Rectal smooth muscle tissue (tissue), 1 donor: Measurements from ENCODE around the gene SRMS.

Source experiments
- H3K27ac ChIP-seq: one replicate; pipeline ENCODE4 v1.7.0; 2013; ENCODE audit warnings: low read depth, low read length, inconsistent platforms
- H3K27me3 ChIP-seq: one replicate; pipeline ENCODE4 v1.7.0; 2013; ENCODE audit warnings: low read length; ENCODE audit not compliant: control insufficient read depth, insufficient read depth
- H3K36me3 ChIP-seq: one replicate; pipeline ENCODE4 v1.7.0; 2013; ENCODE audit warnings: low read length; ENCODE audit not compliant: control insufficient read depth, insufficient read depth
- H3K4me1 ChIP-seq: one replicate; pipeline ENCODE4 v1.7.0; 2013; ENCODE audit warnings: low read length; ENCODE audit not compliant: control insufficient read depth, insufficient read depth
- H3K4me3 ChIP-seq: one replicate; pipeline ENCODE4 v1.7.0; 2013; ENCODE audit warnings: low read length
- H3K9ac ChIP-seq: one replicate; pipeline ENCODE4 v1.7.0; 2013; ENCODE audit warnings: low read length

SRMS gene

GRCh38 chr20:63551068-63551467 lies 3.5 kb upstream of the SRMS start:
- Histone ChIP-seq H3K9ac (no peak overlapping the region), H3K27me3 (peaks cover 7% of the 10 kb centered on the region), H3K4me1 (no peaks in the 10 kb centered on the region), H3K27ac (no peak overlapping the region), H3K4me3 (no peak overlapping the region), H3K36me3 (no peaks in the 10 kb centered on the region)

DNA sequence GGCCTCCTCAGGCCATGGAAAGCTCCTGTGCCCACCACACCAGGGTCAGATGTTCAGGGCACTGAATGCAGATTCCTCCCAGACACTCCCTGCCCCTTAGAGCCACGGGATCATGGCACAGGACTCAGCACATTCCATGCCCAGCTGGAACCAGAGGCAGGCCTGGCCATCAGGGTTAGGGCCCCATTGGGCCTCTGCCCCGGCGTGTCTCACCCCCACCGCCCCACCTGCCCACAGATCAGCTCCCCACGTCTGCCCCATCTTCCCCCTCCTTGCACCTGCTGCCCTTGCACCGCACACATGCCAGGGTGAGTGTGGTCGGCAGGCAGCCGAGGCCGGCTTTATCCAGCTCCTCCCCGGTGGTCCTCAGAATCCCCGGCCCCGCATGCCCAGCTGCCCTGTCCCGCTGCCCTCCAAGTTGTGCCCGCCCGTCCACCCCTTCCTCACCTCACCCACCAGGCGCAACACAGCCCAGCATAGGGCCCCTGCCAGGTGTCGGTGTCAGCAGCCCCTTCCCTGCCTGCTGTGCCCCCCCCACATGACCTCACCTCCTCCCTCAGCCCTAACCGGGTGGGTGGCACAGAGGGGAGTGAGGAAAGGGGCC lies 2.2 kb upstream of the SRMS start:
- no peak overlapping the region for H3K27ac ChIP-seq
- H3K9ac ChIP-seq = no peak overlapping the region
- H3K27me3 ChIP-seq = peaks cover 7% of the 10 kb centered on the region
- no peaks in the 10 kb centered on the region for H3K36me3 ChIP-seq
- H3K4me3 ChIP-seq = no peak overlapping the region
- H3K4me1 ChIP-seq = no peaks in the 10 kb centered on the region

GRCh38 chr20:63549019-63549418 lies 1.5 kb upstream of the SRMS start:
- Histone ChIP-seq H3K9ac (no peak overlapping the region), H3K27me3 (peaks cover 5% of the 10 kb centered on the region), H3K4me1 (no peaks in the 10 kb centered on the region), H3K27ac (no peak overlapping the region), H3K36me3 (no peaks in the 10 kb centered on the region), H3K4me3 (no peak overlapping the region)

GRCh38 chr20:63548542-63548941 lies 993 bp upstream of the SRMS start:
- no peaks in the 10 kb centered on the region for H3K4me1 ChIP-seq
- no peaks in the 10 kb centered on the region for H3K36me3 ChIP-seq
- H3K27me3 ChIP-seq = peaks cover 5% of the 10 kb centered on the region
- H3K9ac ChIP-seq = no peak overlapping the region
- no peak overlapping the region for H3K27ac ChIP-seq
- H3K4me3 ChIP-seq = no peak overlapping the region

GRCh38 chr20:63546956-63547724 lies 409 bp downstream of the SRMS start:
- Histone ChIP-seq H3K27me3 (peaks cover 5% of the 10 kb centered on the region), H3K36me3 (no peaks in the 10 kb centered on the region), H3K4me3 (no peak overlapping the region), H3K9ac (no peak overlapping the region), H3K4me1 (no peaks in the 10 kb centered on the region), H3K27ac (no peak overlapping the region)

DNA sequence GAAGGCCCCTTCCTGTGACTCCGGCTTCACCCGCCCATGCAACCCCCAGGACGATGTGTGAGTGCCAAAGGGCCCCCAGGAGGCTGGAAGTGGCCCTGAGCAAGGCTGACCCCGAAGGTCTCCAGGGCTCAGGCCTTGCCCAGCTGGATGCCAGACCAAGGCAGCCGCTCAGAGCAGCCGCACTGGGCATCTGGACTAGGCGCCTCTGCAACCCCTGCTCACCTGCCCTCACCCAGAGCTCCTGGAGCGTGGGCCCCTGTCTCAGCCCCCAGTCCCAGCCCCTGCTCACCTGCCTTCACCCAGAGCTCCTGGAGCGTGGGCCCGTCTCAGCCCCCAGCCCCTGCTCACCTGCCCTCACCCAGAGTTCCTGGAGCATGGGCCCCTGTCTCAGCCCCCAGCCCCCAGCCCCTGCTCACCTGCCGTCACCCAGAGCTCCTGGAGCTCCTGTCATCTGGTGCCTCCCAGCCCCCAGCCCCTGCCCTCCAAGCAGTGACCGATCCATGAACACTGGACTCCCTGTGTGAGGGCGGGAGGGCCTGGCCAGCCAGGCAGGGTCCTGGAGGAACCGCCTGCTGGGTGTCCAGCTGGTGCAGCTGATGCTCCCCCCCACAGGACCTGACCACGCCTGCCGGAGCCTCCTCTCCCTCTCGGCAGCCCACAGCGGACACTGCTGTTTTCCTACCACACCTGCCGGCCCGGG lies 1.1 kb downstream of the SRMS start:
- Histone ChIP-seq H3K36me3 (no peaks in the 10 kb centered on the region), H3K27ac (no peak overlapping the region), H3K9ac (no peak overlapping the region), H3K4me3 (no peak overlapping the region), H3K27me3 (peaks cover 5% of the 10 kb centered on the region), H3K4me1 (no peaks in the 10 kb centered on the region)

- no peaks in the 10 kb centered on the region for H3K36me3 ChIP-seq
- no peak overlapping the region for H3K27ac ChIP-seq
- H3K9ac ChIP-seq = no peak overlapping the region
- H3K27me3 ChIP-seq = peaks cover 4% of the 10 kb centered on the region
- no peak overlapping the region for H3K4me3 ChIP-seq
- no peaks in the 10 kb centered on the region for H3K4me1 ChIP-seq
Observed at GRCh38 chr20:63545814-63546213, 1.7 kb downstream of the SRMS start.

GRCh38 chr20:63544958-63545516 lies 2.5 kb downstream of the SRMS start:
- Histone ChIP-seq H3K4me3 (no peak overlapping the region), H3K36me3 (no peaks in the 10 kb centered on the region), H3K4me1 (no peaks in the 10 kb centered on the region), H3K27me3 (peaks cover 4% of the 10 kb centered on the region), H3K9ac (no peak overlapping the region), H3K27ac (no peak overlapping the region)

DNA sequence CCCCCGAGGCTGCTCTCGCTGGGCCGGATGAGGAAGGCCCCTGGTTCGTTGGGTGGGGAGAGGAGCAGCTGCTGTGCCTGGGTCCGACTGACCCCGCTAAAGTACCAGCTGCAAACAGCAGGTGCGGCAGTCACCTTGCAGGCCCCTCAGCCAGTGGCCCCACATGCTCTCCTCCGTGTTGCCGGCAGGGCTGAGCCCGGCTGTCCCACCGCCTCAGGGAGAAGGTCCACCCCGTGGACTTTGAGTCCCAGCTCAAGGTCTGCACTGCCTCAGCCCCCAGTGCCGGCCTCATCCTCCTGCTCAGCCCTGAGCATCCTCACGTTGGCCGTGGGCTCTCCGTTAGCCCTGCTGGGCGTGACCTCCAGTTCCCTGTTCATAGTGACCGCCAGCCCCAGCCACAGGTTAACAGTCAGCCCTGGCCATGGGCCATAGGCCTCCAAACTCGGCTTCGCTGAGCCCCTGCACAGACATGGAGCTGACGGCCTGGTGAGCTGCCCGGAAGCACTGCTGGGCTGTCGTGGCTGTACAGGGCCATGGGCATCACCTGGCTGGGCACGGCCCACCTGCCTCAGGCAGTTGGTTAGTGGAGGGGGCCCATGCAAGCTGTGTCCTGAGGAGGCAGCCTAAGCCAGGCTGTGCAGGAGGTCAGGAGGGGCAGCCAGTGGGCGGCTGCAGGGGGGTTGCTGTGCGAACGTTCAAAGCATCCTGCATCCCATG lies 3.1 kb downstream of the SRMS start:
- H3K4me3 ChIP-seq = no peak overlapping the region
- H3K27ac ChIP-seq = no peak overlapping the region
- no peaks in the 10 kb centered on the region for H3K36me3 ChIP-seq
- H3K9ac ChIP-seq = no peak overlapping the region
- no peaks in the 10 kb centered on the region for H3K4me1 ChIP-seq
- H3K27me3 ChIP-seq = peaks cover 4% of the 10 kb centered on the region

DNA sequence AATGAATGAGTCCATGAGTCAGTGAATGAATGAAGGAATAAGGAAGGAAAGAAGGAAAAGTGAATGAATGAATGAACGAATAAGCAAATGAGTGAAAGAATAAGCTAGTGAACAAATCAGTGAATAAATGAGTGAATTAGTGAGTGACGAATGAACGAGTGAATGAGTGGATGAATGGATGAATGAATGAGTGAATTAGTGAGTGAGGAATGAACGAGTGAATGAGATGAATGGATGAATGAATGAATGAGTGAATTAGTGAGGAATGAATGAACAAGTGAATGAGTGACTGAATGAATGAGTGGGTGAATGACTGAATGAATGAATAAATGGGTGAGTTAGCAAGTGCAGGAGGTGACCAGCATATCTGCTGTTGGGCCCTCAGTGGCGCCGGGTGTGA lies 3.8 kb downstream of the SRMS start:
- Histone ChIP-seq H3K9ac (no peak overlapping the region), H3K36me3 (no peaks in the 10 kb centered on the region), H3K27me3 (peaks cover 4% of the 10 kb centered on the region), H3K4me3 (no peak overlapping the region), H3K4me1 (no peaks in the 10 kb centered on the region), H3K27ac (no peak overlapping the region)

DNA sequence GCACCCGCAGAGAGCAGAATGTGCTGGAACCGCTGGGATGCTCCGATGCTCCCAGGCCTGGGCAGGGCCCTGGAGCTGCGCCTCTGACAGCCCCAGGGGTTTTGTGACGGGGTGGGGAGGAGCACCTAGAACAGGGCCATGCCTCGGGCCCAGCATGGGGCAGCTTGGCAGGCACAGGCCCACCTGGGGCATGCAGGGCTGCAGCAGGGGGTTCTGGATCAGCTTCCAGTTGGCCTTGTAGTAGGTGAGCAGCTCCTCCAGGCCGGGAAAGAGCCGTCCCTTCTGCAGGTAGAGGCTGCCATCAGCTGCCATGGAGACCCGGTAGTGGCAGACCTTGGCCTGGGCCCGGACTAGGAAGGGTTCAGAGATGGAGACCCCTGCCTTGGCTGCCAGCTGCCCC lies 4.4 kb downstream of the SRMS start:
- Histone ChIP-seq H3K36me3 (no peaks in the 10 kb centered on the region), H3K27ac (no peak overlapping the region), H3K4me3 (no peak overlapping the region), H3K27me3 (no peaks in the 10 kb centered on the region), H3K4me1 (no peaks in the 10 kb centered on the region), H3K9ac (no peak overlapping the region)

DNA sequence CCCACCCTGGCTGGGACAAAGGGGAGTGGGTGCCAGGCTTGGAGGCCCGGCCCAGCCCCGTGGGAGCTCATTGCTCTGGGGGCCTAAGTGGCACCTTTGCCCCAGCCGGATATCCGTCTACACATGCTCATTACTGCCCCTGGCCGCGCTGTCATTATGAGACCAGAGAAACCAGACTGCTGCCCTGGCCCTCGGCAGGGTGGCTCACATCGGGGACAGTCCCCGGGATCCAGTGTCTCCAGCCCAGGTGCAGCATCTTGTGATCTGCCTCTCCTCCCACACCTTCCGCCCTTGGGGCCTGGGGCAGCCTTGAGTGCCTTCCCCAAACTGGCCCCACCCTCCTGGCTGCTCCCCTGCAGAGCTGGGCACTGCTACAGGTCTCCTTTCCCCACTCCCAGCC lies 4.9 kb downstream of the SRMS start:
- Histone ChIP-seq H3K27me3 (no peaks in the 10 kb centered on the region), H3K27ac (no peak overlapping the region), H3K4me3 (no peak overlapping the region), H3K36me3 (no peaks in the 10 kb centered on the region), H3K4me1 (no peaks in the 10 kb centered on the region), H3K9ac (no peak overlapping the region)
